DND-41 (cell line): ENCODE data around the gene NEDD4L.
A peak's percentile ranks its signal among the peaks of the same experiment; 100 is the strongest.
"Not testable (repeated sequence)": the region's sequence is repeated elsewhere in the genome, so short reads cannot be mapped to it uniquely, and the experiment has no call there.

Experiments used
- ATAC-seq: fragments of 200-7000 bp; cut with Tn5 transposase; 3 replicates; pipeline ENCODE4 v1.9.1; 2021; ENCODE audit warnings: low read depth; ENCODE audit not compliant: insufficient read depth
- DNase-seq: peaks from one replicate; pipeline ENCODE4 v3.0.0-alpha.2; 2020
- H2AFZ ChIP-seq: 2 replicates; pipeline ENCODE4 v1.6.0; 2012; ENCODE audit warnings: low read depth, low read length
- H3K27ac ChIP-seq: 2 replicates; pipeline ENCODE4 v1.5.1; 2012; ENCODE audit warnings: low read length, inconsistent platforms
- H3K27me3 ChIP-seq: fragments of 200-600 bp; sonication (generic); 2 replicates; pipeline ENCODE4 v1.6.0; 2012; ENCODE audit warnings: low read length, mild to moderate bottlenecking, inconsistent platforms; ENCODE audit not compliant: insufficient read depth, poor library complexity
- H3K36me3 ChIP-seq: 2 replicates; pipeline ENCODE4 v1.5.1; 2012; ENCODE audit warnings: low read length, inconsistent platforms; ENCODE audit not compliant: insufficient read depth
- H3K4me1 ChIP-seq: 2 replicates; pipeline ENCODE4 v1.5.1; 2012; ENCODE audit warnings: mild to moderate bottlenecking, low read length; ENCODE audit not compliant: insufficient read depth
- H3K4me2 ChIP-seq: 2 replicates; pipeline ENCODE4 v1.6.0; 2012; ENCODE audit warnings: mild to moderate bottlenecking, moderate library complexity, low read length, inconsistent platforms; ENCODE audit not compliant: insufficient read depth
- H3K4me3 ChIP-seq, 2 experiments: fragments of 200-600 bp in 1 of 2; shearing (Covaris generic) in 1 of 2; 2 replicates each; pipeline ENCODE4 v1.5.1; 2012 to 2016; ENCODE audit warnings: inconsistent platforms in 2 of 2, low read length in 2 of 2, mild to moderate bottlenecking in 2 of 2, low read depth in 1 of 2, moderate library complexity in 1 of 2
- H3K79me2 ChIP-seq: 2 replicates; pipeline ENCODE4 v1.6.0; 2012; ENCODE audit warnings: low read length, inconsistent platforms; ENCODE audit not compliant: insufficient read depth
- H3K9ac ChIP-seq: 2 replicates; pipeline ENCODE4 v1.6.0; 2012; ENCODE audit warnings: low read depth, mild to moderate bottlenecking, inconsistent platforms, low read length, moderate library complexity
- H3K9me3 ChIP-seq: 2 replicates; pipeline ENCODE4 v1.5.1; 2012; ENCODE audit warnings: low read length, moderate library complexity, mild to moderate bottlenecking, inconsistent platforms; ENCODE audit not compliant: insufficient read depth, severe bottlenecking
- H4K20me1 ChIP-seq: 2 replicates; pipeline ENCODE4 v1.6.0; 2012; ENCODE audit warnings: low read length; ENCODE audit not compliant: insufficient read depth
- CTCF ChIP-seq: IDR thresholded peaks from 2 replicates; pipeline ENCODE4 v1.5.1; 2012; ENCODE audit warnings: borderline replicate concordance, low read length, moderate library complexity, mild to moderate bottlenecking; ENCODE audit not compliant: poor library complexity, severe bottlenecking; ENCODE audit errors: extremely low read depth
- EZH2 ChIP-seq: IDR thresholded peaks from 3 replicates; pipeline ENCODE4 v1.6.1; 2012; ENCODE audit warnings: borderline replicate concordance, low read depth, mild to moderate bottlenecking, moderate library complexity, low read length, inconsistent platforms; ENCODE audit not compliant: severe bottlenecking

The NEDD4L gene

GRCh38 chr18:58431215-58431614, 387.2 kb downstream of the NEDD4L start:
- DNase-seq = no peak
- Histone ChIP-seq H3K79me2 (no peaks in the 10 kb centered on the region), H3K27me3 (peaks cover 5% of the 10 kb centered on the region), H3K9ac (no peak overlapping the region), H3K4me3 (no peak overlapping the region), H3K36me3 (no peaks in the 10 kb centered on the region), H2AFZ (no peak overlapping the region), H4K20me1 (no peaks in the 10 kb centered on the region), H3K9me3 (no peaks in the 10 kb centered on the region), H3K4me2 (no peak overlapping the region), H3K4me1 (no peaks in the 10 kb centered on the region), H3K27ac (no peak overlapping the region)
- TF ChIP-seq CTCF (no peak), EZH2 (no peak)
- ATAC-seq = no peak

- H3K4me3 ChIP-seq = no peak overlapping the region
- no peak overlapping the region for H3K9ac ChIP-seq
- H3K9me3 ChIP-seq = no peaks in the 10 kb centered on the region
- no peak for ATAC-seq
- no peaks in the 10 kb centered on the region for H3K79me2 ChIP-seq
- H3K36me3 ChIP-seq = no peaks in the 10 kb centered on the region
- no peaks in the 10 kb centered on the region for H4K20me1 ChIP-seq
- TF ChIP-seq CTCF (no peak), EZH2 (no peak)
- H3K27ac ChIP-seq = no peak overlapping the region
- H3K4me1 ChIP-seq = no peaks in the 10 kb centered on the region
- no peak overlapping the region for H2AFZ ChIP-seq
- no peak overlapping the region for H3K4me2 ChIP-seq
- no peak for DNase-seq
- H3K27me3 ChIP-seq = peaks cover 5% of the 10 kb centered on the region
Observed at GRCh38 chr18:58432050-58432727, 388.2 kb downstream of the NEDD4L start.

GRCh38 chr18:58435221-58436005, 391.4 kb downstream of the NEDD4L start:
- H3K36me3 ChIP-seq, H3K9ac ChIP-seq: not testable (repeated sequence)

GRCh38 chr18:58438161-58438957, 394.3 kb downstream of the NEDD4L start:
- peak overlapping the region; percentile 46 for H3K27ac ChIP-seq
- ATAC-seq (peak; percentile 81), DNase-seq (peak; percentile 30)
- H3K4me3 ChIP-seq = peak overlapping the region in 1 of 2 experiments; percentile 49; a peak in 2 of 4 replicates
- no peaks in the 10 kb centered on the region for H3K79me2 ChIP-seq
- H3K9ac ChIP-seq = peak overlapping the region; percentile 32; the same call in 1 of the 2 replicates
- peak overlapping the region; percentile 58 for H3K4me2 ChIP-seq
- no peaks in the 10 kb centered on the region for H3K27me3 ChIP-seq
- H4K20me1 ChIP-seq = no peaks in the 10 kb centered on the region
- H3K36me3 ChIP-seq = no peaks in the 10 kb centered on the region
- H2AFZ ChIP-seq = peak overlapping the region; percentile 82
- H3K4me1 ChIP-seq = peaks cover 15% of the 10 kb centered on the region
- H3K9me3 ChIP-seq = no peaks in the 10 kb centered on the region
- TF ChIP-seq EZH2 = no peak
- no peak for TF ChIP-seq CTCF

More at GRCh38 chr18:58435221-58436005, 391.4 kb downstream of the NEDD4L start:
- not testable (repeated sequence) for H3K4me2 ChIP-seq, H3K27ac ChIP-seq, H3K27me3 ChIP-seq, H3K4me3 ChIP-seq, ATAC-seq, H4K20me1 ChIP-seq, DNase-seq, H2AFZ ChIP-seq, H3K79me2 ChIP-seq, H3K9me3 ChIP-seq
- H3K4me1 ChIP-seq = peaks cover 15% of the 10 kb centered on the region
